CD1c-positive myeloid dendritic cell (primary cell): Measurements from ENCODE around the gene LRCH1.
"Not testable (repeated sequence)": the region's sequence is repeated elsewhere in the genome, so short reads cannot be mapped to it uniquely, and the experiment has no call there.

Experiments used
- DNase-seq: peaks from one replicate; pipeline ENCODE4 v3.0.0-alpha.2; 2016; ENCODE audit errors: extremely low spot score

LRCH1 gene

DNA sequence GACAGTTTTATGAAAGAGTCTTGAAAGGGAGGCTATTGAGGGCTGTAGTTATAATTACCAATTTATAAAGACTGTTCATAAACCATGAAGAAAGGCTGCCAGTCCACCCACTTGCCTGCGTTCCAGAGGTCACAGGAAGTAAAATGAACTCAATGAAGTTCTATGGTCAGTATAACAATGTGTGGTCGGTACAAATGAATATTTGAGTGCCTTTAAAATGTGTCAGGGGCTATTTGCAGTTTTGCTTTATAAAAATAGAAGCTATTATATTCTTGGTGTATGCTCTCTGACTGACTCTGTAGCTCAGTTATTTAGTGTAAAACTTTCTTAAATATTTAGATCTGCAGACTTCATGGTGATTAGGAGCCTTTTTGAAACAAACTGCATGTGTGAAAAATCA is 197.0 kb downstream of the LRCH1 start:
- no peak for DNase-seq

DNA sequence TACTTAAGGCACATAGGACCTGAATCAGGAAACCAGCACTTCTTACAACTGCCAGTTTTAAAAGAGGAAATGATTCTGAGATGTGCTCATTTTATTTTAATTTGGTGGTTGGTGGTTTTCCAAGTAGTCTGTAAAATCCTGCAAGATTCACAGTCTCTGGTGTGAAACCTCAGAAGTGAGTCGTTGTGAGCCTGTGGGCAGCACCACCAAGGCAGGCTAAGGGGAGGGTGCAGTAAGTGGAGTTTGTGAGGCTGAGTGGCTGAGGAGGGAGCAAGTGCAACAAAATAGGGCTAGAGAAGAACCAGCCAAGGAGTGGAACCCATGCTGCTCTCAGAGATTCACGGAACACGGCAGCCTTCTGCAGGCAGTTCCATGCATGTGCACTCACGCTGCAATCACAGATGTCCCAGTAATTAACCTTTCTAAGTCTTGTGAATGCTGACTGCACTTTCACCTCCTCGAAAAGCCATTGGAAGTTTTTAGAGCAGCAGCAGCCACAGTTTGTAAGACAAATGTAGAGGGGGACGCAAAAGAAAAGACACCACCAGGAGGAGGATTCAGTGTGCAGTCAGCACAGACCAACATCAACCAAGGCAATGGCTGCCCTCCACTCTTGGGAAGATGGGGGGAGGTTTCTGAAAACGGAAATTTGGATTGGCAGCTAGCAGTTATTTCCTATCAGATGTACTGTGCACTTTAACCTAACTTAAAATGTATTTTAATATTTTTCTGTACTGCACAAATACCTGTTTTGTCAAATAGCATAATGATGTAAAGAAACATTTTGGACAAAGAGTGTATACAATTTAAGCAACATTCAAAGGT is 199.1 kb downstream of the LRCH1 start:
- DNase-seq: peak; percentile 88

DNA sequence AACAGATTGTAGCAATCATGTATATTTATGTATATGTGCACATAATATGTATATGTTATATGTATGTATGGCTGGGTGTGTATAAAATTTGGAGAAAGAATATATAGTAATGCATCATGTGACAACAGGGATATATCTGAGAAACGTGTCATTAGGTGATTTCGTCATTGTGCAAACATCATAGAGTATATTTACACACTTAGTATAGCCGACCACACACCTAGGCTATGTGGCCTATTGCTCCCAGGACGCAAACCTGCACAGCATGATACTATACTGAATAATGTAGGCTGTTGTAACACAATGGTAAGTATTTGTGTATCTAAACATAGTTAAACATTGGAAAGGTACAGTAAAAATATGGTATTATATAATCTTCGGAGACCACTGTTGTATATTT is 200.2 kb downstream of the LRCH1 start:
- no peak for DNase-seq

DNA sequence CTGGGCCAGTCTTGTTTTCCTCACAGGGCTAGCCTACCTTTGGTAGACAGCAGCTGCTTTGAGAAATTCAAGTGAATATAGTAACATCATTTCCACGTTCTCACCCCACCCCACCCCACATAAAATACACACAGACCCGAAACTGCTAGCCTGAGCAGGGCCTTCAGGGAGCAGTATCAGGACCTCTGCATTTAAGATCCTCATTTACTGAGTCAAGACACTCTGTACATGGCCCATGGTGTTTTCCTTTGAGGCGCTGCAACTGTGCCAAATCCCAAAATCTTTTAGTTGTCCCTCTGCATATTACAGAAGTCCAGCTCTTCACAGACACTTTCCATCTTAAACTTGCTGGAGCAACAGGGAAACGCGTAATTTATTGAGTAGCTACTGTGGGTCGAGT is 200.9 kb downstream of the LRCH1 start:
- DNase-seq: no peak

DNA sequence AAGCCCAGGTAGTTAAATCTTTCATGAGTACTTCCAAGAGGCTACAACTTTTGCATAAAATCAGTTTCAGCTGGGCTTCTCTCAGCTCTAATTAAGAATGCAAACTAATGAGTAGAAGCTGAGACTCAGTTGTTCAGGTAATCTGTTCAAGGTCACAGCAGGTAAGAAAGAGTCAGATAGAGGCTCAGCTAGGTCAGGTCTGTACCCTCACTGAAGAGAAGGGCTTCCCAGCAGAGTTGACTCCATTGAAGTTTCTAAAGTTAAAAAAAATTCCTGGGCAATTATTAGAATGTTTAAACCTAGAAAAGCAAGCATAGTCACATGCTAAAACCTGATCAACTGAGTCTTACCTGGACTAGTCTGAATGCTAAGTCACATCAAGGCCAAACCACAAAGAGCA is 201.8 kb downstream of the LRCH1 start:
- DNase-seq: no peak

DNA sequence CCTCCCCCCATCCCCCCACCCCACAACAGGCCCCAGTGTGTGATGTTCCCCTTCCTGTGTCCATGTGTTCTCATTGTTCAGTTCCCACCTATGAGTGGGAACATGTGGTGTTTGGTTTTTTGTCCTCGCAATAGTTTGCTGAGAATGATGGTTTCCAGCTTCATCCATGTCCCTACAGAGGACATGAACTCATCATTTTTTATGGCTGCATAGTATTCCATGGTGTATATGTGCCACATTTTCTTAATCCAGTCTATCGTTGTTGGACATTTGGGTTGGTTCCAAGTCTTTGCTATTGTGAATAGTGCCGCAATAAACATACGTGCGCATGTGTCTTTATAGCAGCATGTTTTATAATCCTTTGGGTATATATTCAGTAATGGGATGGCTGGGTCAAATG is 202.5 kb downstream of the LRCH1 start:
- DNase-seq: not testable (repeated sequence)

DNA sequence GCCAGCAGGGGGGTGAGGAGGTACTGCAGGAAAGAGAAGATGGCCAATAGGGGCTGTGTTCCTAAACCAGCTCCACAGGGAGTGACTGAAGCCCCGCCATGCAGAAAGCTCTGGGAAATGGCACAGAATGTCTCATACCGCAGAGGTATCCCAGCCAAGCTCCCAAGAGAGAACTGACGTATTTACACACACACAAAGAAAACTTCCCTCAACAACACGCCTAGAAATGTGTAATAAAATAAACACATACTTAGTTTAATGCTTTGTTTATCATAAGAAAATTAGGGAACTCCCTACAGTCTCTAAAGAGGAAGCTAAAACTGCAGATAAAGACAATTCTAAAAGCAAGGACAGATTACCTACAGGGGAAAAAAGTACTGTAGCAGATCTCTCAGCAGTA is 204.0 kb downstream of the LRCH1 start:
- DNase-seq: peak; percentile 69

DNA sequence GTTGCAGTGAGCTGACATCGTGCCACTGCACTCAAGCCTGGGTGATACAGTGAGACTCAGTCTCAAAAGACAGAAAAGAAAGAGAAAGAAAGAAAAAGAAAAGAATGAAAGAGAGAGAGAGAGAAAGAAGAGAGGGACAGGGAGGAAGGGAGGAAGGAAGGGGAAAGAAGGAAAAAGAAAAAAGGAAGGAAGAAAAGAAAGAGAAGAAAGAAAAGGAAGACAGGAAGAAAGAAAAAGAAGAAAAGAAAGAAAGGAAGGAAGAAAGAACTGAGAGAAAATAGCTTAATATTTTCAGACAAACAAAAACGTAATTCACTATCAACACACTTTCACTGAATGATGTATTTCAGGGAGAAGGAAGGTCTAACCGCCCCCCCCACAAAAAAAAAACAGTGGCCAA is 204.7 kb downstream of the LRCH1 start:
- no peak for DNase-seq

DNA sequence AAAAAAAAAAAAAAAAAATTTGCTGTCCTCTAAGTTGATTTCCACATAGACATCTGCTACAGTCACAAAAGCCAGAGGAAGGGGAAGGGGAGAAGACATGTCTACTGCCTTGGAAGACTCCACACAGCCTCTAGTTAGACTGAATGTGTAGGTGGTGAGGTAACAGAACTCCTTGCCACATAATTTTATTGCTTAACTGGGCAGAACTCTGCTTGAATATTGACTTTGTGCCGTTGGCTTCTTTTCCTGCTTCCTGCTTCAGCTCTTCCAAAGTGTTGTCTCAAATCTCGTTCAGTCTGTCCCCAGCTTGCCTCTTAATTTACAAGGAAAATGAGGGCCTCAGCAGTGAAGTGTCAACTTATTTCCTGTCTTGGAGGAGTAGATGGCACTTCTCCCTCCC is 206.9 kb downstream of the LRCH1 start:
- DNase-seq: peak; percentile 66

DNA sequence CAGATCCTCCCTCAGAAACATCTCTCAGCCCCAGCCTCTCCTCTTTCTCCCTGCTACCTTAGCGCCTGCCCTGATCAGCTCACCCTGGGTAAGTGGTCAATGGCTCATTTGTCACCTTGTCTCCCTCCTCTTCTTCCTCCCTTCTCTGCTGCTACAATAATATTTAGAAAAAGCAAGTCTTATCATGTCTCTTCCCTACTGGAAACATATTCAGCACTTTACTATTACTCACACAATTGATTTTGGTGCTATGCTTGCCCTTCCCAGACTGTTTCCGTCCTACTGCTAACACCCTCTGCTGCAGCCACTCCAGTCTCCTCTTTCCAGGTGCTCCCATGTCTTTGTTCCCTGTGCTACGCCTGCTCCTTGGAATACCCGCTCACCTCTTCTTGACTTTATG is 208.2 kb downstream of the LRCH1 start:
- no peak for DNase-seq

DNA sequence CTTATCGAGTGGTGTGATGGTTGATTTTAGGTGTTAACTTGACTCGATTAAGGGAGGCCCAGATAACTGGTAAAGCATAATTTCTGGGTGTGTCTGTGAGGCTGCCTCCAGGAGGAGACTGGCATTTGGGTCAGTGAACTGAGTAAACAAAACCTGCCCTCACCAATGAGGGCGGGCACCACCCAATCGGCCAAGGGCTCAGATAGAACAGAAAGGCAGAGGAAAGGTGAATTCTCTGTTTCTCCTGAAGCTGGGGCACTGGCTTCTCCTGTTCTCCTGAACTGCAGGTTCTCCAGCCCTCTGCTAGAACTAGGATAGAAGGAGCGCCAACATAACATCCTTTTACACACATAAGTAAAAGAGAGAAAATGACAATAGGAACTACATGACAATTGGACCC is 208.9 kb downstream of the LRCH1 start:
- DNase-seq: no peak

DNA sequence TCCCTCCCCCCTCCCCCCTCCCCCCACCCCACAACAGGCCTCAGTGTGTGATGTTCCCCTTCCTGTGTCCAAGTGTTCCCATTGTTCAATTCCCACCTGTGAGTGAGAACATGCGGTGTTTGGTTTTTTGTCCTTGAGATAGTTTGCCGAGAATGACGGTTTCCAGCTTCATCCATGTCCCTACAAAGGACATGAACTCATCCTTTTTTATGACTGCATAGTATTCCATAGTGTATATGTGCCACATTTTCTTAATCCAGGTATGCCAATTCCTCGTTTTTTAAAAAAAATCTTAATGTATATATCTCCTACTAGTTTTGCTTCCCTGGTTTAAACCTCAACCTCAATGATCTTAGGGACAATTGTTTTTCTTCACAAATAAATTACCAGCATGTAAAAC is 217.0 kb downstream of the LRCH1 start:
- DNase-seq: not testable (repeated sequence)

DNA sequence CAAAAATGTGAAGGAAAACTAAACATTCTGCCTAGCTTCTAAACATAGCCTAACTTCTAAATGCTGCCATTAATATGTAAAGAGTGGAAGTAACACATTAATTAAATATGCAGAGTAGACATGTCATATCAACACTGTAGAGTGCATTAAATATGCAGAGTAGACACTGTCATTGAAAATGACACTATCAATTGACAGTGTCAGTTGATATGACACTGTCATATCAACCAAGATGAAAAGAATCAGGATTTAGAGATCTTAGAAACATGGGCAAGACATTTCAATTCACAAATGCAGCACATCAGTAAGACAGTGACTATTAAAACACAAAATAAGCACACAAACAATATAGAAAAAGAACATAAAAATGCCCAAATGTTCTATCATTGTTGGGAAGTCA is 218.7 kb downstream of the LRCH1 start:
- DNase-seq: no peak

DNA sequence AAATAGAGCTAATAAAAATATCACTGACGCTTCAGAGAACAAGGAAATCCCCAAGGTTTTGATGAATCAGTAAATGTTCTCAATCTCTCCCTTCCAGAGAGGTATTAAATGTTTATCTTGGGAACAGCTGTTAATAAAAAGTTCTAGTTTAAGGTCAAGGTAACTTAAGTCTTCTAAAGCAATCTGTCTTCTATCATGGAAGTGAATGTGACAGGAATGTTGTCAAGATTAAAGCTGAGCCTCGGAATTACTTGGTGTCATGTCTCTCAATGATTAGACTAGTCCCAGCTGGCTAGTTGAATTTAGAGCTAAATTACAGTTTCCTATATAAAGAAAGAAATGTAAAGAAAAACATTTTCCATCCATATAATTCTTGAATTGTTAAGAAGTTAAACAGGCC is 220.6 kb downstream of the LRCH1 start:
- DNase-seq: no peak

DNA sequence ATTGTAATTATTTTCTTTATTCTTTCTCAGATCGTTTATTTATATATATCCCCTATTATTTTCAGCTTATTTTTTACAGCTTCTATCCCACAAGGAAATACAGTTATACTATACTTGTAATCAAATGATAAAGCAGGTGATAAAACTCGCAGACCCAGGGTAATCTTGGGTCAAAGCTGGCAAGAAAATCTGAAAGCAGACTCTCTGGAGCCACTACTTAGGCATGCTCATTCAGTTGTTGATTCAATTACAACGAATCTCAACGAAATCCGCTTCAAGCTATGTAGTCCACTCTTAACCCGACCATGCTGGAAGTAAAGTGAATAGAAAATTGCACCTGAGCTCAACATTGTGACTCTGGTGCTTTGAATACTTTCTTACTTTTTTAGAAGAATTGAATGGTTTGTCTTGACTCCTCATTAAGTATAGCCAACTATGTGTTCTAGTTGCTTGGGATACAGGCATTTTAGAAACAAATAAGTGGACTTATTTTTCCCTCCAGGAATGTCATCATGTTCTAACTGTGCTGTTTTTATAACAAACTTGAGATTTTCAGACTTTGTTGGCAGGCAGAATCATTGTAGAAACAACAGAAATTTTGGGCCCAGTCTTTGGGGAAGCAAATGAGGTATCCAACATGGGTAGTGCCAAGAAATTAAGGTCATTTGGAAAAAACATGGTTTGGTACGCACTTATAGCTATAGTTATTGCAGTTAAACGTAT is 222.6 kb downstream of the LRCH1 start:
- no peak for DNase-seq

DNA sequence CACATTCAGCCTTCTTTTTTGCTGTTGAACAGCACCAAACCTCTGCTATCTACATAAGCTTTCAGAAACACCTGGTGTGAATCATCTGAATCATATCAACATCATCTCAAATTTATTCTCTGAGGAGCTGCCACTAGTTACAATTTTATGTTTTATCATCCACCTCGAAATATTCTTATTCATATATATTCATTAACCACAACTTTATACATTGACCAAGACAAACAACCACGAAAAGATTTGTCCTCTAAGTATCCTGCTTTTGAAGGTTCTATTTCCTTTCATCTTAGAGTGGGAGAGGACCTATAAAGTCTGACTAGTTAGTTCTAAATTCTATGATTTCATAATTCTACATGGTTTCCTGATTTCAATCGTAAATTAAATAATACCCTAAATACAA is 225.1 kb downstream of the LRCH1 start:
- no peak for DNase-seq

DNA sequence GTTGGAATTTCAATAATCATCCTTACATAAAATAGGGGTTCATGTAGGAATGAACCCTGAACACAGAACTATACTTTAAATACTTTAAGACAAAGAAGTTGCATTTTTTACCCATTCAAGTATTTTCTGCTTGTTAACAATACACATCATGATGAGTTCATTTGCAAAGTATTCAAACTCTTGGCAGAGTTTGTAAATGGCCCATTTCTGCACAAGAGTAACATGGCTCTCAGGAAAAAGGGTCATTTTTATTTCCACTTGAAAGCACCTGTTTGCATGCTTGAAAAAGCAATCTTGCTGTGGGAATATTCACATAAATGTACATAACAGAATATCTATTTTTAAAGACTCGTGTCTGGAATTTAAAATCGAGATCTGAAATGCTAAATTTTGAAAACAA is 225.9 kb downstream of the LRCH1 start:
- no peak for DNase-seq

DNA sequence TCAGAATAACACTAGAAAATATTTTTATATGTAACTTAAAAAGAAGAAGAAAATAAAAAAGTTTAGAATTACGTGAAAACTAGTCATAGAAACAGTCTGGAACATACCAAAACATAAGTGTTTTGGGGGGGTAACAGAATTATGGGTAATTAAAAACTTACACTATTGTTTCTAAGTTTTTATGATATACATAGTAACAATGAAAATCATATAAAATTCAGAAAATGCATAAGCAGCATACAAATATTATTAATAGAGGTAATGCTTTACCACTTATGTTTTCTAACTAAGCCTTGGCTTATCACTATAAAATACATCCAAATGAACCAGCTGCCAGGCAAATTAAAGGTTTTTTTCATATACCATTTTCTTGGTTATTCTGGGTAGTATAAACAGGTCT is 229.1 kb downstream of the LRCH1 start:
- DNase-seq: no peak

DNA sequence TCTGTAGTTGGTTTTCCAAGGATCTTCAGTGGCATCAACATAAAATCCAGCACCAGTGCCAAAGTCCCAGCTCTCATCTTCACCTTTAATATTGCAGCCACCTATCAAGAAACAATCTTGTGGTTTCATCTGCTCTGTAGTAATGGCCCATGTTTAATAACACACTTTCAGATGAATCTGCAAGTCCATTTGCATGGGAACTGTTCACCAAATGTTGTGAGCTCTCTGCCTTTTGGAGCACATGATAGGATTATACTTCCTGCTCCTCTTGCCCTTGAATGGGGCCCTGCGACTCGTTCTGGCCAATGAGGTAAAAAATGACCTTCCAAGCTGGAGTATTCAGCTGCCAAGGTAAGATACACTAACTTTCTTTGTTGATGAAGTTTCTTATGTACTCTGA is 229.7 kb downstream of the LRCH1 start:
- DNase-seq: no peak

DNA sequence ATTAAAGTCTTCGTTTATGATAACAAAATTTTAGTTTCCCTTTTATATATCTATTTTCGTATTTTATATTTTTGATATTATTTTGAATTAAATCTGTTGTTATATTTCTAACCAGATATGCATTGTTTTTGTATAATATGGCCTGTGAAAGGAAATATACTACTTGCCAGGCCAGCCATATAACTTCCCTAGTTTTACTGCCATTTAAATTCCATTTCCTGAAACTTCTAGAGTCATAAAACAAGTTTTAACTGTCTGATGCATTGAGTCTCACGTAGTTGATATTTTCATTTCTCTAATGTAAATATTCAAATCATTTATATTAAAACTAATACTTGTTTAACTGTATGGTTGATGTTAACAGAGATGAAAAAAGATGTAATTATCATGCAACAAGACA is 230.5 kb downstream of the LRCH1 start:
- DNase-seq: no peak

DNA sequence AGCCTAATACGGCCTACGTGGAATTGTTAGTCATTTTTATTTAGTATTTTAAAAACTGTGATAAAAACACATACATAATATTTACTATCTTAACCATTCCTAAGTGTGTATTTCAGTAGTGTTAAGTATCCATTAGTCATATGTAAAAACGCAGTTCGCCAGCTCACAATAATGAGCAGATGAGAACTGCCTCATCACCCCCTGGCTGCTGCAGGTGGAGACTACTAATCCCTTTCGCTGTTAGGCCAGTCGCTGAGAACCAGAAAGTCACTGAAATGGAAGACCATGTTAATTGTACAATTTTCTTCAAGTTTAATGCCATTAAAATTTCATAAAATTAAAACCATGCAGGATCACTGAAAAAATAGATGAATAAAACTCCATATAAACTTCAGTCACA is 242.4 kb downstream of the LRCH1 start:
- DNase-seq: no peak

DNA sequence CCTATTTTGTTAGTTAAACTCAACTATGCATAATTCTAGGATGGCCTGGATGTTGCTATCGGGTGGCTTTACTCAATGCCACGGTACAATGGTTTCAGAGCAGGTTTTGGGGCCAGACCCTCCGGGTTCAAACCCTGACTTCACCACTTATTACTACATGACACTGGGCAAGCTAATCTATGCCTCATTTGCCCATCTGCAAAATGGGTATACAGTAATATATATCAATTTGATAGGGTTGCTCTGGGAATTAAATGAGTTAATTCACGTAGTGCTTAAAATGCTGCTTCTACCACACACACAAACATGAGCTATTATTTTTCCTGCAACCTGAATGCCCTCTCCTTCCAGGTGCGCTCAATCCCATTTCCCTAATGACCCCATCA is 243.2 kb downstream of the LRCH1 start:
- no peak for DNase-seq
